Activated naive CD8-positive, alpha-beta T cell (primary cell): ENCODE measurements around the gene PRRG4.
"Not testable (repeated sequence)": the region's sequence is repeated elsewhere in the genome, so short reads cannot be mapped to it uniquely, and the experiment has no call there.

ENCODE experiments used
- H3K27ac Mint-ChIP-seq: one replicate; pipeline ENCODE4 v1.8.0; 2021; ENCODE audit warnings: mixed read lengths
- H3K27me3 Mint-ChIP-seq: one replicate; pipeline ENCODE4 v1.8.0; 2021; ENCODE audit warnings: mixed read lengths
- H3K36me3 Mint-ChIP-seq: one replicate; pipeline ENCODE4 v1.8.0; 2021; ENCODE audit warnings: mixed read lengths
- H3K4me1 Mint-ChIP-seq: one replicate; pipeline ENCODE4 v1.8.0; 2021; ENCODE audit warnings: low read depth, mixed read lengths
- H3K4me3 Mint-ChIP-seq: one replicate; pipeline ENCODE4 v1.8.0; 2021; ENCODE audit warnings: mild to moderate bottlenecking, mixed read lengths
- H3K9me3 Mint-ChIP-seq: one replicate; pipeline ENCODE4 v1.8.0; 2021; ENCODE audit warnings: low read depth, mixed read lengths

Gene PRRG4

GRCh38 chr11:32821517-32821916 is 8.2 kb upstream of the PRRG4 start:
- Mint-ChIP-seq H3K36me3 (no peaks in the 10 kb centered on the region), H3K27ac (peak overlapping the region; percentile 75), H3K4me3 (peak overlapping the region; percentile 4), H3K9me3 (no peaks in the 10 kb centered on the region), H3K4me1 (peaks cover 12% of the 10 kb centered on the region), H3K27me3 (peaks cover 3% of the 10 kb centered on the region)

DNA sequence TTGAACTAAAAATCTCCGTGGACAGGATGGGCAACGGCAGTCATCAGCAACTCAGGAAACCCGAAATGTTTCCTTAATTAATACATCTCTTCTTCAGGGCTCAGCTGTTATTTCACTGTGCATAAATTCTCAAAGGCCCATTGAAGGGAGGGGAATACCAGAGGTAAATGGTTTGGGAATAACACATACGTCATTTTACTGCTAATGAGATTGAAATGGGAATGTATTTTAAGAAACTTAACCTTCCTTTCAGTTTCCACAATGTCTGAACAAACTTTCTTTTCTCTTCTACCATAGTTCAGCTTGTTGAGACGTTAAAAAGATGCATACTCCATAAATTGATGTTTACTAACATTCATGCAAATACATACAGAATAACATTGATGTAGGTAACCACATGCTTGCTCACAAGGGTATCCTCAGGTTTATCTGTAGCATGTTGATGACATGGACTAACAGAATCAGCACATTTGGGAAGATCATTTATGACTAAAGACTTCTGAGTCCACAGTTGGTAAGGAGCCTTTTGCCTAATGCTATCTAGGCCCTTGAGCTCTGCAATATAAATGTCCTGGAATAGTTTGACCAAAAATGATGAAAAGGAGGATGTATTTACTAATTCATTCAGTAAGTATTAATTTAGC is 7.7 kb upstream of the PRRG4 start:
- Mint-ChIP-seq H3K4me1 (peaks cover 12% of the 10 kb centered on the region), H3K36me3 (no peaks in the 10 kb centered on the region), H3K27ac (peak overlapping the region; percentile 75), H3K27me3 (peaks cover 3% of the 10 kb centered on the region), H3K9me3 (no peaks in the 10 kb centered on the region), H3K4me3 (peak overlapping the region; percentile 30)

- not testable (repeated sequence) for H3K36me3 Mint-ChIP-seq, H3K27ac Mint-ChIP-seq, H3K9me3 Mint-ChIP-seq, H3K4me3 Mint-ChIP-seq, H3K27me3 Mint-ChIP-seq
- H3K4me1 Mint-ChIP-seq, result peaks cover 10% of the 10 kb centered on the region
These were observed 6.1 kb upstream of the PRRG4 start for GRCh38 chr11:32823617-32824016.

DNA sequence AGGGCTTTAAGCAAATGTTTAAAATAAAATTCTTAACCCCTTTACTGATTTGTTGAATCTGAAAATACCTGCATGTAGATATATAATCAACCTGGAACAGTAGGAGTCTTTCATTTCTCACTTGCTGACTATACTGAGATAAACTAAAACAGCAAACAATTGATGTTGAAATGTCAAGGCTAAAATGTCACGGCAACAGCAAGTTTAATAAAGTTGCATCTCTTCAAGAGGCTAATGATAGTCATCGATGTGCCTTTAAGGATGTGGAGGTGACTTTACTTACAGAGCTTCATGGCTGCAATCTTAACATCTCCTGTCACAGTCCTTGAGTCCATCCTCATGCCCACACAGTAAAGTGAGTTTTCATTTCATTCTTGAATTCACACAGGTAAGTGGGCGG is 3.6 kb upstream of the PRRG4 start:
- Mint-ChIP-seq H3K36me3 (no peaks in the 10 kb centered on the region), H3K27ac (no peak overlapping the region), H3K9me3 (no peaks in the 10 kb centered on the region), H3K27me3 (peaks cover 19% of the 10 kb centered on the region), H3K4me3 (no peak overlapping the region), H3K4me1 (peaks cover 21% of the 10 kb centered on the region)

GRCh38 chr11:32827276-32827675 is 2.5 kb upstream of the PRRG4 start:
- no peak overlapping the region for H3K4me3 Mint-ChIP-seq

GRCh38 chr11:32829157-32829679 is 509 bp upstream of the PRRG4 start:
- H3K4me1 Mint-ChIP-seq, result peaks cover 15% of the 10 kb centered on the region
- peak overlapping the region; percentile 88 for H3K4me3 Mint-ChIP-seq
- peak overlapping the region; percentile 66 for H3K27ac Mint-ChIP-seq
- no peaks in the 10 kb centered on the region for H3K36me3 Mint-ChIP-seq
- H3K27me3 Mint-ChIP-seq, result peaks cover 30% of the 10 kb centered on the region
- H3K9me3 Mint-ChIP-seq, result no peaks in the 10 kb centered on the region

More at GRCh38 chr11:32827276-32827675, 2.5 kb upstream of the PRRG4 start:
- Mint-ChIP-seq H3K4me1 (peaks cover 15% of the 10 kb centered on the region), H3K9me3 (no peaks in the 10 kb centered on the region), H3K27ac (no peak overlapping the region), H3K36me3 (no peaks in the 10 kb centered on the region), H3K27me3 (peaks cover 24% of the 10 kb centered on the region)

- Mint-ChIP-seq H3K4me3 (peak overlapping the region; percentile 63), H3K9me3 (no peaks in the 10 kb centered on the region), H3K4me1 (peaks cover 15% of the 10 kb centered on the region), H3K27ac (no peak overlapping the region), H3K36me3 (no peaks in the 10 kb centered on the region), H3K27me3 (peaks cover 30% of the 10 kb centered on the region)
These were observed 649 bp downstream of the PRRG4 start for GRCh38 chr11:32830413-32830738.

DNA sequence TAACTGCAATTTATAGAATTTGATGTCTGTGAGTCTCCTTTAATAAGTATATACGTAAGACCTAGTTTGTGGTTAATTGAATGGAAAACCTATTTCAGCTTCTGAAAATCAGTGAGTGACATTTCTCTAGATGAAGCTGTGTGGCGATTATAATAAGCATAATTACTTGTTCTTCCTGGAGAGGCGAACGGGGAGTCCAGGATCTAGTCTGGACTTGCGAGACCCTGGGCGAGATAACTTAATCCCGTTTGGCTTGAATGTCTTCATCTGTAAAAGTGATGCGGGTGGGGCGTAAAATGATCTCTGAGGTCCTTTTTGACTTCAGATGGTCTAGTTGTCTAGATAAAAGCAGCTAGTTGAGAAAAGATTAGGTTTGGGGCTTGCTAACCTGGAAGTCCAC is 1.1 kb downstream of the PRRG4 start:
- Mint-ChIP-seq H3K27ac (no peak overlapping the region), H3K36me3 (no peaks in the 10 kb centered on the region), H3K9me3 (no peaks in the 10 kb centered on the region), H3K4me3 (peak overlapping the region; percentile 63), H3K4me1 (peaks cover 15% of the 10 kb centered on the region), H3K27me3 (peaks cover 30% of the 10 kb centered on the region)

DNA sequence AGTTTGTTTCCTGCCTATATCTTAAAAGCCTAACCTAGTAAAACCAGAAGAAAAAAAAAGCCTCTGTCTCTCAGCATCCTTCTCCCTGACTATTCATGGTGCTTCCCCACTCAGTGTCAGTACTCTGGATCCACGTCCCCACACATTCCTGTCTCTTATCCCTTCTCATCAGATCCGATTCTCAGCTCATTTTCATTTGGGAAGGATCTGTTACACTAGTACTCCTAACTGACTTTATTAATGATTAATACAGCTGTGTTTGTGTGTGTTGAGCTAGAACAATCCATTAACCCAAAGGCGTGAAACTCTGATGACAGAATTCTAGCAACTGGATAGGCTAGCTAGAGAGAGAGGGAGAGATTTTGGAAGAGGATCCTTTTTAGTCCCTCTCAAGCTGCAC is 1.5 kb downstream of the PRRG4 start:
- Mint-ChIP-seq H3K27me3 (peaks cover 30% of the 10 kb centered on the region), H3K4me1 (peaks cover 15% of the 10 kb centered on the region), H3K4me3 (peak overlapping the region; percentile 30), H3K27ac (no peak overlapping the region), H3K36me3 (no peaks in the 10 kb centered on the region), H3K9me3 (no peaks in the 10 kb centered on the region)

DNA sequence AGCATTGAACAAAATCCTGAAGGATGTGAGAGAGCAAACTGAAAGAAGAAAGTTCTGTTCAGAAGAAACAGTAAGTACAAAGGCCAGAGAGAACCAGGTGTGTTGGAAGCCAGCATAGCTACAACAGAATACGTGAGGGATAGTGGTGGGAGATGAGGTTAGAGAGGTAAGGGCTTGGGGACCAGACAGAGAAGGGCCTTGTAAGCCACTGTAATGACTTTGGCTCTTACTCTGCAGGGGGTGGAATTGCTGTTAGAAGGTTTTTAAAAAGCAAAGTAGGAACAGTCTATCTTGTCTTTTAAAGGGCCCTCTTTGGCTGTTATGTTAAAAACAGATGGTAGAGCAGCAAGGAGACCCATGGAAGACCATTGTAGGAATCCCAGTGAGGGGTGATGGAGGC is 4.2 kb downstream of the PRRG4 start:
- no peaks in the 10 kb centered on the region for H3K9me3 Mint-ChIP-seq
- peaks cover 26% of the 10 kb centered on the region for H3K27me3 Mint-ChIP-seq
- no peak overlapping the region for H3K27ac Mint-ChIP-seq
- no peaks in the 10 kb centered on the region for H3K36me3 Mint-ChIP-seq
- peaks cover 13% of the 10 kb centered on the region for H3K4me1 Mint-ChIP-seq
- H3K4me3 Mint-ChIP-seq, result no peak overlapping the region

DNA sequence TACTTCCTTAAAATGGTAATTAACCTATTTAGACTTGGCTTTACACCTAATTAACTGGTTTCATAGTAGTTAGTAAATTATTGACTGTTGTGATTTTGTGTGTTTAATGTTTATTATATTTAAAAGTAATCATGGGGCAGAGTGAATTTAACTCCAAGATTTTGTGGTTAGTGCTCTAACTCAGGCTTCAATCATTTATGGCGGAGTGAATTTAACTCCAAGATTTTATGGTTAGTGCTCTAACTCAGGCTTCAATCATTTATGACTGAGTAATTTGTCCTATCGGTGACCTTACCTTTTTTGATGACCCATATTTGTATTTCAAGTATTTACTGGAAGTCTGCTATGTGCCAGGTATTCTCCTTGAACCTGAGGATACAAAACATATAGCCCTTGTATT is 7.2 kb downstream of the PRRG4 start:
- Mint-ChIP-seq H3K36me3 (no peaks in the 10 kb centered on the region), H3K4me3 (no peak overlapping the region), H3K27ac (no peak overlapping the region), H3K9me3 (no peaks in the 10 kb centered on the region), H3K27me3 (peaks cover 10% of the 10 kb centered on the region), H3K4me1 (no peaks in the 10 kb centered on the region)

DNA sequence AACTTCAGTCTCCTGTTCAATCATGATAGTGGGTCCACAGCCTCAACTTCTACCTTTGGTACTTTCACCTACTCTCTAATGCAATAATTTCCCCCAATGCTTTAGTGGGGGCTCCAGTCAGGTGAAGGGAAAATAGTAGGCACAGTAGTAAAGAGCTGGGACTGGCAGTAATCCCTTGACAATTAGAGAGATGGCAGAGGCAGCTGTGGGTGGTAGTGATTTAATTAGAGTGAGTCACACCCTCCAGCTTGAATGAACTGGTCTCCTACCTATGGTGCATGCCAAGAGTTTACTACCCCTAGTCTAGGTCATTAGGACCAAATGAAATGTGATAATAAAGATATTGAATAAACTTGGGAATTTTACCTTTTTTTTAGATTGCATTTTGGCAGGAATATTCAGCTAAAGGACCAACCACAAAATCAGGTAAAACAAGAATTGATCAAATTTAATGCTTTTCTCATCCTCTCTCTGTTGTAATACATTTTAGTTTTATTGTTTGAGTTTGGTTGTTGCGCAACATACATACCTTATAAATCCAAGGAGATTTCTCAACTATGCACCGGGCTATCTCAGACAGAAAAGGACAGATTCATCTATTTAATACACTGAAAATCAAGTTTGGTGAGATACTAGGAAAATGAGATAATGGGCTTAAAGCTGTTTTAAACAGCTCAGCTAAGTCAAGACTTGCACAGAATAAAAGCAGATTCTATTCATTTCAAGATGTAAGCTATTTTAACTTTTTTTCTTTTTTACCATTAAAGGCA is 9.0 kb downstream of the PRRG4 start:
- Mint-ChIP-seq H3K27ac (no peak overlapping the region), H3K36me3 (no peaks in the 10 kb centered on the region), H3K4me3 (no peak overlapping the region), H3K27me3 (peaks cover 1% of the 10 kb centered on the region), H3K9me3 (no peaks in the 10 kb centered on the region), H3K4me1 (no peaks in the 10 kb centered on the region)

DNA sequence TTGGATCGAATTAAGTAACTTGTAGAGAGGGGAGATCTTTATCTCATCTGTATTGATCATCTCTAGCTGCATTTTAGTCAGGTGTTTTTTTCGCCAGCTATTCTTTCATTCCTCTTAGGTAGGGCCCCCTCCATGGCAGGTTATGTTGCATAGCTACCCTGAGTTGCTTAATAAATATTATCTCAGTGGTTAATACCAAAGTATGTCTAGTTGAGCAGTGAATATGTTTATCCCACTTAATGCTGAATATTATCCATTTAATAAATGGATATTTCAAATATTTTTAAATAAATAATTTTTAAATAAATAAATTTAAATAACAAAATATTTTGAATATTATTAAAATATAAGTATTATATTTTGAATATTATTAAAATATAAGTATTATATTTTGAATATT is 9.6 kb downstream of the PRRG4 start:
- H3K9me3 Mint-ChIP-seq, result no peaks in the 10 kb centered on the region
- H3K4me3 Mint-ChIP-seq, result no peak overlapping the region
- no peak overlapping the region for H3K27ac Mint-ChIP-seq
- H3K36me3 Mint-ChIP-seq, result no peaks in the 10 kb centered on the region
- no peaks in the 10 kb centered on the region for H3K4me1 Mint-ChIP-seq
- H3K27me3 Mint-ChIP-seq, result peaks cover 1% of the 10 kb centered on the region

DNA sequence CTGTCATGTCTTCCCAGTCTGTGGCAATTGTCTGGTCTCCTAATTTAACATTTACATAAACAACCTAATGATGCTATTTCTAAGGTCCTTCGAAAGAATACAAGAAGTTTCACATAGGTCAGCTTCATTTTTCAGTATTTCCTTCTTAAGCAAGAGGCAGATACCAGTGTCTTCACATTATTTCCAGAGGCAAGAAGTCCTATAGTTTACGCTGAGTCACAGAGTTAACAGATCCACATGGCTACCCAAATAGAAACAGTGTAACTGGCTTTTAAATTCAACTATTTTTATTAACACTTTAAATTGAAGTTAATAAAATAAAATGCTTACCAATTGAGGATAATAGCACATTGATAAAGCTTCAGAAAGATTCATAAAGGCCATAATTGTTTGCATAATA is 10.9 kb downstream of the PRRG4 start:
- H3K36me3 Mint-ChIP-seq, result no peaks in the 10 kb centered on the region

GRCh38 chr11:32843544-32843943 is 13.8 kb downstream of the PRRG4 start:
- no peaks in the 10 kb centered on the region for H3K36me3 Mint-ChIP-seq
- no peak overlapping the region for H3K4me3 Mint-ChIP-seq
- H3K9me3 Mint-ChIP-seq, result no peaks in the 10 kb centered on the region
- no peaks in the 10 kb centered on the region for H3K4me1 Mint-ChIP-seq
- peaks cover 6% of the 10 kb centered on the region for H3K27me3 Mint-ChIP-seq
- H3K27ac Mint-ChIP-seq, result no peak overlapping the region

More for the DNA sequence above, 10.9 kb downstream of the PRRG4 start:
- no peaks in the 10 kb centered on the region for H3K4me1 Mint-ChIP-seq
- peaks cover 1% of the 10 kb centered on the region for H3K27me3 Mint-ChIP-seq
- no peak overlapping the region for H3K4me3 Mint-ChIP-seq
- H3K27ac Mint-ChIP-seq, result no peak overlapping the region
- no peaks in the 10 kb centered on the region for H3K9me3 Mint-ChIP-seq
